Ovary (tissue), 9 donors: ENCODE data around the gene EEF1AKMT3. TPM values are rescaled to one million over a fixed set of nuclear protein-coding genes. Genes with fewer than 3 reads are reported as not detected.
"Not testable (repeated sequence)": the region's sequence is repeated elsewhere in the genome, so short reads cannot be mapped to it uniquely, and the experiment has no call there.

Experiments used
- DNase-seq, 5 donors: peaks; one replicate each; pipeline ENCODE4 v3.0.0-alpha.2; 2019 to 2020
- H3K27ac ChIP-seq, 2 donors: fragments of 200-600 bp; one replicate each; pipeline versions ENCODE4 v1.5.1 to v1.8.0; 2019 to 2022
- H3K27me3 ChIP-seq: fragments of 200-600 bp; one replicate; pipeline ENCODE4 v1.8.0; 2022
- H3K36me3 ChIP-seq: fragments of 200-600 bp; sonication (generic); one replicate; pipeline ENCODE4 v1.5.1; 2019
- H3K4me1 ChIP-seq: one replicate; pipeline ENCODE4 v1.8.1; 2013; ENCODE audit warnings: mild to moderate bottlenecking, moderate library complexity; ENCODE audit not compliant: insufficient read depth
- H3K4me3 ChIP-seq: fragments of 200-600 bp; sonication (generic); one replicate; pipeline ENCODE4 v1.5.1; 2017
- H3K9me3 ChIP-seq, 2 donors: fragments of 200-600 bp in 1 of 2; sonication (generic) in 1 of 2; one replicate each; pipeline versions ENCODE4 v1.5.1 to v1.8.1; 2013 to 2019; ENCODE audit warnings: mild to moderate bottlenecking in 1 of 2, moderate library complexity in 1 of 2
- CTCF ChIP-seq, 3 donors: fragments of 450-650 bp in 2 of 3; fragments of 200-600 bp in 1 of 3; IDR thresholded peaks; one replicate each; pipeline versions ENCODE4 v1.5.1 to v1.8.0; 2016 to 2022; ENCODE audit warnings: antibody characterized with exemption in 3 of 3, mild to moderate bottlenecking in 1 of 3
- EP300 ChIP-seq: sonication (generic); formaldehyde crosslinking; IDR thresholded peaks from one replicate; pipeline ENCODE4 v1.6.1; 2017; ENCODE audit warnings: antibody characterized with exemption
- POLR2A ChIP-seq: fragments of 450-650 bp; IDR thresholded peaks from one replicate; pipeline ENCODE4 v1.6.1; 2017; ENCODE audit warnings: antibody characterized with exemption, mild to moderate bottlenecking, moderate library complexity
- WGBS, 3 donors: extraction: QIAGEN DNeasy Blood & Tissue Kit in 1 of 3; methylation state at CpG; one replicate each; pipeline versions ENCODE4 v1.1.5 to v1.1.7; 2013 to 2017; 5-methylcytosine and 5-hydroxymethylcytosine counted together
- intact Hi-C, 4 donors: fragments of 100-400 bp; cut with DNase I; formaldehyde crosslinking; loops; one replicate each; pipeline versions ENCODE4 v1.11.0 to v1.15.1; 2022 to 2023
- polyA plus RNA-seq, 2 donors: library from polyadenylated mRNA; stranded (reverse); fragments of 200-250 nt in 1 of 2; fragments of 350-450 nt in 1 of 2; fragmentation: Illumina TruSeq in 1 of 2; extraction: RNeasy Lipid Tissue Mini Kit (QIAGEN cat#74804) in 1 of 2; gene quantifications; one replicate each; pipeline ENCODE4 v1.2.3, GENCODE V29; 2013 to 2014
- total RNA-seq, 7 donors: library from RNA; depleted of rRNA in 2 of 7; stranded (reverse); fragments of >200 nt in 2 of 7; fragmentation: NEBNext Ultra II Directional in 3 of 7; extraction: Animal tissue kit (Norgen Biotek cat#: 25700) in 3 of 7; gene quantifications; one replicate each; pipeline versions ENCODE4 v1.1.0 to v1.2.4, GENCODE V29; 2016 to 2023
- donor health status: DM: no; HTN: no; CAD: no; lungs with moderate emphysema.
- donor health status: DM: no; HTN: no; CAD: no.
- donor health status: Bipolar disorder and iron deficiency.
- donor health status: DM: yes; HTN: yes; CAD: no.
- donor health status: DM: no; HTN: no; CAD: no.
- donor health status: DM: yes; HTN: yes; CAD: no.

The EEF1AKMT3 gene
- total and polyA plus RNA-seq, 9 donors, result 10.4 to 18.0 (median 15.0) TPM

- 55 to 59% (median 58%) methylated on average over 5 of the region's 5 CpGs for WGBS, 3 donors
- H3K27ac ChIP-seq, H3K4me1 ChIP-seq, H3K4me3 ChIP-seq, H3K27me3 ChIP-seq, intact Hi-C loops, H3K9me3 ChIP-seq, H3K36me3 ChIP-seq: not testable (repeated sequence)
- DNase-seq, result peak in 2 of 5 donors; percentile 25 to 29
These were observed 48.6 kb downstream of the EEF1AKMT3 start for GRCh38 chr12:57821015-57821414.

GRCh38 chr12:57821474-57822214, 49.2 kb downstream of the EEF1AKMT3 start:
- peak in 2 of 5 donors; percentile 18 to 34 for DNase-seq
- Histone ChIP-seq H3K4me3 (no peak overlapping the region), H3K4me1 (peaks cover 5% of the 10 kb centered on the region), H3K27me3 (no peaks in the 10 kb centered on the region), H3K9me3 (no peaks in the 10 kb centered on the region), H3K36me3 (no peaks in the 10 kb centered on the region), H3K27ac (no peak overlapping the region)
- WGBS, 3 donors, result 75 to 77% (median 75%) methylated on average over 10 of the region's 10 CpGs
- TF ChIP-seq EP300 (no peak), CTCF (IDR thresholded peaks at IDR 0.05) (no peak), POLR2A (no peak)
- intact Hi-C loops, result no loop called here

GRCh38 chr12:57822392-57823130, 50.1 kb downstream of the EEF1AKMT3 start:
- TF ChIP-seq EP300 (no peak), CTCF (IDR thresholded peaks at IDR 0.05) (no peak), POLR2A (no peak)
- WGBS, 3 donors, result 68 to 70% (median 70%) methylated on average over 10 of the region's 10 CpGs
- no peak overlapping the region for H3K27ac ChIP-seq
- H3K36me3 ChIP-seq, result no peaks in the 10 kb centered on the region
- peaks cover under 1% of the 10 kb centered on the region for H3K4me1 ChIP-seq
- H3K9me3 ChIP-seq, result no peaks in the 10 kb centered on the region
- intact Hi-C loops, result no loop called here
- H3K27me3 ChIP-seq, result no peaks in the 10 kb centered on the region
- DNase-seq, result peak in 2 of 5 donors; percentile 12 to 18
- H3K4me3 ChIP-seq, result no peak overlapping the region

- Histone ChIP-seq H3K9me3 (no peaks in the 10 kb centered on the region), H3K27ac (no peak overlapping the region)
These were observed 50.9 kb downstream of the EEF1AKMT3 start for GRCh38 chr12:57823131-57823907.

More at GRCh38 chr12:57823131-57823907, 50.9 kb downstream of the EEF1AKMT3 start:
- H3K4me3 ChIP-seq, result no peak overlapping the region
- WGBS, 3 donors, result 73 to 80% (median 79%) methylated on average over 17 of the region's 17 CpGs
- no peaks in the 10 kb centered on the region for H3K36me3 ChIP-seq
- H3K4me1 ChIP-seq, result no peaks in the 10 kb centered on the region
- TF ChIP-seq CTCF (IDR thresholded peaks at IDR 0.05), result no peak
- no peak for TF ChIP-seq EP300
- TF ChIP-seq POLR2A, result no peak
- DNase-seq, result peak in 1 of 5 donors; percentile 21
- no peaks in the 10 kb centered on the region for H3K27me3 ChIP-seq
- intact Hi-C loops, result no loop called here
